GF-D8 (cell line): ENCODE measurements around the gene GP1BA.

Experiments used
- DNase-seq: peaks from one replicate; lab custom pipeline; 2025; lab: John Stamatoyannopoulos, UW

The GP1BA gene

GRCh38 chr17:4950746-4951204 lies 18.7 kb downstream of the GP1BA start, which contains the start of gene ENO3:
Gene ENO3, plus strand, starts transcription at chr17:4951119. Its CDS starts 711 bp downstream, at chr17:4951830.
- no peak for DNase-seq

GRCh38 chr17:4951486-4951885 lies 19.4 kb downstream of the GP1BA start:
- DNase-seq: no peak

GRCh38 chr17:4953451-4953961 lies 21.4 kb downstream of the GP1BA start:
- DNase-seq: no peak

- no peak for DNase-seq
Observed at GRCh38 chr17:4955091-4955490, 23.0 kb downstream of the GP1BA start.

GRCh38 chr17:4956493-4957061 lies 24.5 kb downstream of the GP1BA start:
- no peak for DNase-seq

- DNase-seq: no peak
Observed at GRCh38 chr17:4958102-4958501, 26.0 kb downstream of the GP1BA start.

- DNase-seq: no peak
Observed at GRCh38 chr17:4959261-4959965, 27.3 kb downstream of the GP1BA start.

- DNase-seq: no peak
Observed at GRCh38 chr17:4960279-4960922, 28.3 kb downstream of the GP1BA start.

- DNase-seq: no peak
Observed at GRCh38 chr17:4965311-4965986, 33.4 kb downstream of the GP1BA start.

- DNase-seq: peak; percentile 94
Observed at GRCh38 chr17:4966844-4967538, 34.9 kb downstream of the GP1BA start.

GRCh38 chr17:4967539-4968485 lies 35.7 kb downstream of the GP1BA start, which contains the start of gene SPAG7:
Gene SPAG7, minus strand, starts transcription at chr17:4967817. Its CDS starts 13 bp downstream, at chr17:4967804.
- DNase-seq: peak; percentile 74

GRCh38 chr17:4968486-4969046 lies 36.5 kb downstream of the GP1BA start:
- DNase-seq: no peak

GRCh38 chr17:4969047-4969550 lies 37.0 kb downstream of the GP1BA start:
- no peak for DNase-seq

- DNase-seq: no peak
Observed at GRCh38 chr17:4969551-4970173, 37.6 kb downstream of the GP1BA start.

GRCh38 chr17:4970273-4970672 lies 38.2 kb downstream of the GP1BA start:
- no peak for DNase-seq

GRCh38 chr17:4971826-4972225 lies 39.7 kb downstream of the GP1BA start:
- DNase-seq: no peak

- no peak for DNase-seq
Observed at GRCh38 chr17:4972322-4972721, 40.2 kb downstream of the GP1BA start.

GRCh38 chr17:4972752-4973151 lies 40.7 kb downstream of the GP1BA start:
- DNase-seq: no peak
